HG03342 (cell line): Measurements from ENCODE around the gene LY6G5C.
A peak's percentile ranks its signal among the peaks of the same experiment; 100 is the strongest.

Experiments
- ATAC-seq: cut with Tn5 transposase; IDR thresholded peaks from one replicate; pipeline ENCODE4 v1.9.1; 2021; ENCODE audit warnings: mild to moderate bottlenecking, moderate library complexity; ENCODE audit not compliant: unreplicated experiment

Gene LY6G5C

DNA sequence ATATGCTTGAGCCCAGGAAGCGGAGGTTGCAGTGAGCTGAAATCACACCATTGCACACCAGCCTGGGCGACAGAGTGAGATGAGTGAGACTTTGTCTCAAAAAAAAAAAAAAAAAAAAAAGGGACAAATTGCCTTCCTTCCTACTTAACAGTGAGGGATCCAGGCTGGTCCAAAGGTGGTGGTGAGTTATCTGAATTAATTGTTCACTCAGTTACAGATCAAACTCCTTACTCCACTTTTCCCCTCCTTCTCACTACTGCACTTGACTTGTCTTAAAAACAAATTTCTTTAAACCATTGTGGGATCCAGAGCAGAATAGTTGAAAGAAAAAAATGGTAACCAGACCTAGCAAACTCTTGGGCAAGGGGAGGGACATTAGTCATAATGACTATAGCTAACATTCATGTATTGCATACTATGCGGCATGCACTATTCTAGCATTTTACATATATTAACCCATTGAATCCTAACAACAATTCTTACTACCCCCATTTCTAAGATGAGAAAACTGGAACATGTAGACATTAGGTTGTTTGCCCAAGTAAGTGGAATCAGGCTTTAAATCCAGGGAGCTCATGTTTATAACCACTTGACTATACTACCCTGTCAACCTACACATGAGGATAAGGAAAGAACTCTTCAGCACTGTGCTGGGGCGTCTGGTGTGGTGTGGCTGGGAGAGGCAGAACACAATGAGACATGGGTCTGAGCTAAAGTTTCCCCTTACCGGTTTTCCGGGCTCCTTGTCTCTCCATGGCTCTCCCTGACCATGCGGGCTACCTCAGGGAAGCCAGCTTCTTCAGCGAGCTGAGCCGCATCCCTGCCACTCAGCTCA lies 17.5 kb downstream of the LY6G5C start:
- no peak for ATAC-seq

GRCh38 chr6:31662124-31662723 lies 18.6 kb downstream of the LY6G5C start:
- ATAC-seq, result no peak

GRCh38 chr6:31661262-31662123 lies 19.4 kb downstream of the LY6G5C start:
- no peak for ATAC-seq

DNA sequence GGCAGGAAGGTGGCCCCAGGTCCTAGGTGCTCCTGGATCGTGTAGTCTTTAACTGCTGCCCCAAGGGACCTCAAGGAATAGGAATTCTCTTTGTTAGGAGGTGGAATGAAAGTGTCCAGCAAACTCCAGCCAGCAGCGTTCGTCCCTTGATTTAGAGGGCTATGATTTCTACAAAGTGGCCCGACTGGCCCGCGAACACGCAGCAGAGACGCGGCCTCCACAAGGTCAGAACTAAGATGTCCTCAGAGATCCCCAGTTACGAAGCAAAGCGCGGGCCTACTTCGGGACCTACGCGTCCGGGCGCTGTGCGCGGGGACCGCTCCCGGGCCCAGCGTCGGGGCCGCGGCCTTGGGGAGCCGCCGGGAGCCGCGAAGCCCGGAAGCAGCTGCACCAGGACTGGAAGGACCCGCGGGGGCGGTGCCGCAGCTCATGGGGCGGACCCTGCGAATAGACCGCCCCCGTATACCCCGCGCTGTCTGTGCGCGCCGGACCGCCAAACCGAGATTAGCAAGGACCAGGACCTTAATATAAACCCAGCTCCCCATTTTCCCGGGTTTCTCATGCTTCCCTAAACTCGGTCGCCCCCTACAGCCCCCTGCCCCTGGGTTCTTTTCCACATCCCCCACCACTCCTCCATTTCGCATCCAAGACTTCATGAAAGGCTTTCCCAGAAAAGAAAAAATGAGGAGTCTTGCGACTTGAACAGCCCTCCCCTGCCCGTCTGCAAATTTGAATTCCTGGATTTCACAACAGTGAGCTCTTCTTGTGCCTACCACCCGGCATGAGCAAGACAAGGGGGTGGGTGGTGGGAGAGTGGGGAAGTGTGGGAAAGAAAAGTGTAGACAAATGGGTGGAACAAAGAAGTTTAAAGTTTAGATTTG lies 20.2 kb downstream of the LY6G5C start, which contains the start of gene C6orf47:
C6orf47 (minus strand) TSS at position 398 of the 881 bp plus-strand sequence. CDS start 831 bp downstream, outside the sequence.
- ATAC-seq, result peak; percentile 44

DNA sequence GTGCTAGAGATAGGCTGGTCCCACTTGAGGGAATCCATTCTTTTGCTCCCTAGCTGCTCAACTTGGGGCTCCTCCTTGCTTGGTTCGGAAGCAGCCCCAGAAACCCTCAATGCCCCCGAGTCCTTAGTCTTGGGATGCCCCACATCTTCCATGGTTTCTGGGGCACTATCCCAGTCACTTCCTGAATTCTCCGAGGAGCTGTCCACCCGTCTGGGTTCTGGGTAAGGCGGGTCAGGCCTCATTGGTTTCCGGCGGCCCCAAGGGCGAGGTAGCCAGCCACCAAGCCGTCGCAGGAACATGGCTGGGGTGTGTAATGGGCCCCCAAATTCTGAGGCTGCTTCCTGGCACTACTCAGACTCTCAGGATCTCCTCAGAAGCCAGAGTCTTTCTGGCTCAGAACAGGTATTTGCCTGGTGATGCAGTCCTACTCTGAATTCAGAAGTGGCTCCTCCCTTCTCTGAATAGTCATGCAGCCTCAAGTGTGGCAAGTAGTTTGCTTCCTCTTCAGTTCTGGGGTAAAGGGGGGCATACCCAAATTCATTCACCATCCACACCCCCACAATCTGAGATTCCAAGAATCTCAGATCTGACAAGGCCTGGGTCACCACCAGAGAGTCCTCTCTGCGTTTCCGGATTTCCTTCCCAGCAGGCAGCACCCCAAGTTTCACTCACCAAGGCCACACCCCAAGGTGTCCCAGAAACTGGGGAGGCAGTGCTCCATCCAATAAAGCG lies 21.1 kb downstream of the LY6G5C start:
- peak; percentile 12 for ATAC-seq

DNA sequence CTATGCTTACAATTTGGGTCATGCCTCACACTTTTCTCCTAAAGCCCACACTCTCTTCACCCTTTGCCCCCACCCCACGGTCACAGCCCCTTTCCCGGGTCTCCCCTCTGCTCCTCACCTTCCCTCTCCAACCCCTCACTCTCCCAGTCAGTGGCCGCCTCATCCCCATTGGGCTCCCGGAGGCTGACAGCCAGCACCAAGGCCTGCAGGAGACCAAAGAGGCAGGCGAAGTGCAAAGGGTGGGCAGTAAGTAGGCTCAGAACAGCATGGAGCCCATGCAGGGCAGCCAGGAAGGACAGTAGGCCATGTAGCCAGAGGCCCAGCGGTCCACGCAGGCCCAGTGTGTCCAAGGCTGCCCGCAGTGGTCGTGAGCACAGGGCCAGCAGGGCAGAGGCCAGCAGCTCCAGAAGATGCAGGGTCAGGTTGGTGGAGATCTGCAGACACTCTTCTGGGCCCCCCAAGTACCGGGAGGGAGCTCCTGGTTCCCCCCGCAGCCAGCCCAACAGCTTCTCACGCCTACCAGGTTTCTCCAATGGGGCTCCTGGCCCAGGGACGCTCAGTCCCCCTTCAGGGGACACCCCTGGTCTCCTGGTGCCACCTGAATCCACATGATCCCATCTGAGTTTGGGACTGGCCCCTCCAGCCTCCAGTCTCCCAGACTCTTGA lies 21.8 kb downstream of the LY6G5C start:
- ATAC-seq, result no peak

GRCh38 chr6:31658158-31658688 lies 22.6 kb downstream of the LY6G5C start:
- no peak for ATAC-seq

- no peak for ATAC-seq
Measured at GRCh38 chr6:31657406-31658157, 23.3 kb downstream of the LY6G5C start.

- ATAC-seq, result no peak
Measured at GRCh38 chr6:31655349-31656237, 25.3 kb downstream of the LY6G5C start, which contains the start of gene APOM. Gene APOM, plus strand, starts transcription at chr6:31655894. Its CDS starts 73 bp downstream, at chr6:31655967.

- ATAC-seq, result no peak
Measured at GRCh38 chr6:31654574-31655348, 26.1 kb downstream of the LY6G5C start.

DNA sequence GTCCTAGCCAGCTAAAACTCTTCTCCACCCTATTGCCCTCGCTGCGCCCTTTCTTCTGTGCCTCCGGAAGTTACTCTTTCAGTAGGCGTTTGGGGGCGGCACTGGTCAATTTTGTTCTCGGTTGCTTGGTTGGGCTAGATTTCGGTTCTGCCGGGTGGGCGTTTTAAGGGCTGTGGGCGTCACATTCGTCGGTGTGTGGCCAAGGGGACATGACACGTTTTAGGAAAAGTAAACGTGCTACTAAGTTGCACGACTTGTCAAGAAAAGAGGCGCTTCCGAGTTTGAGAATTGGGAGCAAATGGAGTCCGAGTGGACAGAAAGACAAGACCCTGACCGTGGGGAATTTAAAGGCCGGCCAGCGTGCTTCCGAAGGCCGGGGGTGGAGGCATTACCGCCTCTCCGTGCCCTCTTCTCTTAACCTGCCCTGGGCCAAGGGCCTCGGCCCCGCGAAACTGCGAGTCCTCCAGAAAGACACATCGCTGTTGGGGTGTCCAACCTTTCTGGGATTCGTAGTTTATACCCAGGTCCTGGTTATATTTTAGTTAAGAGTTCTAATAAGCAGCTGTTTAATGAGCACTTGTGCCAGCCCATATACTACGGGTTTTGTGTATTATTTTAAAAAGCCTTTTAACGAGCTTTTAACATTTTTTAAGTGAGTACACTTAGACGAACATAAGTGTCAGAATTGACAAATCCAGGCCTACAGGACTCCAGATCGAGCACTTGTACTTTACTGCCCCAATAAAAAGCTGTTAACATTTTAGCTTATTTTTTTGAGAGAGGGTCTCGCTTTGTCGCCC lies 27.7 kb downstream of the LY6G5C start:
- peak; percentile 60 for ATAC-seq

GRCh38 chr6:31651602-31652191 lies 29.2 kb downstream of the LY6G5C start:
- ATAC-seq, result no peak

DNA sequence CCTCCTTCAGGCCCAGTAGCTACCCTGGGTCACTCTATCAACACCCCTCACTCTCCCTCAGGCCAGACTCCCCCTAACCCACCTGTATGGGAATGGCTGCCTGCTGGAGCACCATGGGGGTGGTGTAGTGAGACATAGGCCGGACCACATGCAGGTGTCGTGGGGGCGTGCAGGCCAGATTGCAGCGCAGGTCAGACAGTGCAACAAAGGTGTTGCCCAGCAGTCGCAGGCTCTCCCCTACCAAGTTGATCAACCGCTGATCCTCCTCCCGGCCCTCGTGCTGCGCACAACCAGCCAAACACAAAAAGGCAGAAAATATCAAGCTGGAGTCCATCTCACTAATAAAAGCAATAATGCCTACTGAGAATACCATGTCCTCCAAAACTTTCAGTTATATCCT lies 35.5 kb downstream of the LY6G5C start:
- ATAC-seq, result no peak

- ATAC-seq, result no peak
Measured at GRCh38 chr6:31643818-31644454, 36.9 kb downstream of the LY6G5C start.
